SU-DHL-6 (cell line): ENCODE measurements around the gene USH1C.

Experiments used
- H2AFZ ChIP-seq: fragments of 200-600 bp; sonication (generic); 2 replicates; pipeline ENCODE4 v1.6.1; 2014; ENCODE audit warnings: low read depth, mild to moderate bottlenecking, moderate library complexity, mixed read lengths, antibody characterized with exemption, low read length; ENCODE audit not compliant: severe bottlenecking
- H3F3A ChIP-seq: fragments of 200-600 bp; shearing (Covaris generic); 2 replicates; pipeline ENCODE4 v1.6.0; 2016; ENCODE audit warnings: antibody characterized with exemption, mild to moderate bottlenecking; ENCODE audit not compliant: insufficient read depth
- H3K27ac ChIP-seq: fragments of 200-600 bp; sonication (generic); 2 replicates; pipeline ENCODE4 v1.5.1; 2016; ENCODE audit warnings: low read depth, mild to moderate bottlenecking, low read length, moderate library complexity, mixed read lengths
- H3K27me3 ChIP-seq: fragments of 200-600 bp; sonication (generic), shearing (Covaris generic); 2 replicates; pipeline ENCODE4 v1.6.0; 2014; ENCODE audit warnings: mild to moderate bottlenecking, low read length
- H3K36me3 ChIP-seq: fragments of 200-600 bp; sonication (generic); 2 replicates; pipeline ENCODE4 v1.6.1; 2014; ENCODE audit warnings: mild to moderate bottlenecking, low read length, mixed read lengths
- H3K4me2 ChIP-seq: fragments of 300-600, 200-600 bp; shearing (Covaris generic), sonication (generic); 2 replicates; pipeline ENCODE4 v1.6.0; 2014; ENCODE audit warnings: low read length, low read depth, mild to moderate bottlenecking; ENCODE audit not compliant: poor library complexity, severe bottlenecking
- H3K4me3 ChIP-seq: fragments of 200-600 bp; sonication (generic); 2 replicates; pipeline ENCODE4 v1.5.1; 2014; ENCODE audit warnings: antibody characterized with exemption, low read length, mild to moderate bottlenecking, mixed read lengths; ENCODE audit not compliant: insufficient read depth, poor library complexity, severe bottlenecking
- H3K79me2 ChIP-seq: fragments of 200-600 bp; sonication (generic); 2 replicates; pipeline ENCODE4 v1.6.1; 2014; ENCODE audit warnings: mild to moderate bottlenecking, low read length, moderate library complexity; ENCODE audit not compliant: insufficient read depth
- H3K9ac ChIP-seq: fragments of 200-600 bp; sonication (generic); 2 replicates; pipeline ENCODE4 v1.7.0; 2014; ENCODE audit warnings: mild to moderate bottlenecking, low read length
- H3K9me2 ChIP-seq: fragments of 200-600 bp; sonication (generic); replicated peaks from 2 replicates; pipeline ENCODE4 v1.6.1; 2014; ENCODE audit warnings: low read length; ENCODE audit not compliant: insufficient read depth
- H3K9me3 ChIP-seq: fragments of 200-600 bp; sonication (generic); 2 replicates; pipeline ENCODE4 v1.6.1; 2014; ENCODE audit warnings: low read length, mixed read lengths; ENCODE audit not compliant: insufficient read depth
- H4K20me1 ChIP-seq: fragments of 200-600 bp; sonication (generic); 2 replicates; pipeline ENCODE4 v1.6.1; 2014; ENCODE audit warnings: low read depth, mild to moderate bottlenecking, antibody characterized with exemption, low read length, moderate library complexity, mixed read lengths
- EZH2phosphoT487 ChIP-seq: fragments of 200-600 bp; sonication (generic), shearing (Covaris generic); conservative IDR thresholded peaks from 2 replicates; pipeline ENCODE4 v1.6.1; 2018; ENCODE audit warnings: mild to moderate bottlenecking, antibody characterized with exemption, low read length, moderate library complexity, mixed read lengths
- TF ChIP-seq, protein P1 (sequence below): fragments of 200-600 bp; sonication (generic); IDR thresholded peaks from one replicate; pipeline ENCODE4 v1.5.1; 2017; ENCODE audit warnings: antibody characterized with exemption, mild to moderate bottlenecking, low read length, moderate library complexity; ENCODE audit not compliant: insufficient read depth, poor library complexity, severe bottlenecking

USH1C gene

DNA sequence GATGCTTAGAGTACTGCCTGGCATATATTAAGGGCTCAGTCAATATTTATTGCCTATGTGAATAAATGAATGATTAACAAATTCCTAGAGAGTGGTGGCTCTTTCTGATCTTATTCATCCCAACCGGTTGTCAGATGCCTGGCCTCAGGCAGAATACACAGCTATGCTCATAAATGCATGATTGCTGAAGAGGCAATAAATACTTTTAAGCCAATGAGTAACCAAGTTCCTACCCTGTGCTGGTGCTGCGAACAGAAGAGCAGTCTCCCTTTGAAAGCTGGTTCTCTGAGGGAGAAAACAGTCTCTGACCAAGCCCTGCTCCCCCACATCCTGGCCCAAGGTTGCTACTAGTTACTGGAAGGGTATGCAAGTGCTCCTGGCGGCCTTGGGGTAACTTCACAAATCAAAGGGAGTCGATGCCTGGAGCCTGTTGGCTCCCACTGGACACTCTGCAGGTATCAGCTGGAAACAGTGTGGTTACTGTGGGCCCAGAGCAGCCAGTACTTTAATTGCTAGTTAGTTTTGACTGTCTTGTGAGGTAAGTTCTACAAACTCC, 2.8 kb downstream of the USH1C start:
- no peaks in the 10 kb centered on the region for H4K20me1 ChIP-seq
- H3K9me2 ChIP-seq = no peaks in the 10 kb centered on the region
- no peaks in the 10 kb centered on the region for H3K27me3 ChIP-seq
- H3K27ac ChIP-seq = no peak overlapping the region
- no peak overlapping the region for H3K9ac ChIP-seq
- H3K79me2 ChIP-seq = no peaks in the 10 kb centered on the region
- no peaks in the 10 kb centered on the region for H3F3A ChIP-seq
- H3K36me3 ChIP-seq = no peaks in the 10 kb centered on the region
- TF ChIP-seq, protein P1, sequence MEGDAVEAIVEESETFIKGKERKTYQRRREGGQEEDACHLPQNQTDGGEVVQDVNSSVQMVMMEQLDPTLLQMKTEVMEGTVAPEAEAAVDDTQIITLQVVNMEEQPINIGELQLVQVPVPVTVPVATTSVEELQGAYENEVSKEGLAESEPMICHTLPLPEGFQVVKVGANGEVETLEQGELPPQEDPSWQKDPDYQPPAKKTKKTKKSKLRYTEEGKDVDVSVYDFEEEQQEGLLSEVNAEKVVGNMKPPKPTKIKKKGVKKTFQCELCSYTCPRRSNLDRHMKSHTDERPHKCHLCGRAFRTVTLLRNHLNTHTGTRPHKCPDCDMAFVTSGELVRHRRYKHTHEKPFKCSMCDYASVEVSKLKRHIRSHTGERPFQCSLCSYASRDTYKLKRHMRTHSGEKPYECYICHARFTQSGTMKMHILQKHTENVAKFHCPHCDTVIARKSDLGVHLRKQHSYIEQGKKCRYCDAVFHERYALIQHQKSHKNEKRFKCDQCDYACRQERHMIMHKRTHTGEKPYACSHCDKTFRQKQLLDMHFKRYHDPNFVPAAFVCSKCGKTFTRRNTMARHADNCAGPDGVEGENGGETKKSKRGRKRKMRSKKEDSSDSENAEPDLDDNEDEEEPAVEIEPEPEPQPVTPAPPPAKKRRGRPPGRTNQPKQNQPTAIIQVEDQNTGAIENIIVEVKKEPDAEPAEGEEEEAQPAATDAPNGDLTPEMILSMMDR = no peak
- no peak for TF ChIP-seq EZH2phosphoT487
- no peak overlapping the region for H2AFZ ChIP-seq
- no peak overlapping the region for H3K4me3 ChIP-seq
- H3K9me3 ChIP-seq = no peaks in the 10 kb centered on the region
- H3K4me2 ChIP-seq = no peak overlapping the region

DNA sequence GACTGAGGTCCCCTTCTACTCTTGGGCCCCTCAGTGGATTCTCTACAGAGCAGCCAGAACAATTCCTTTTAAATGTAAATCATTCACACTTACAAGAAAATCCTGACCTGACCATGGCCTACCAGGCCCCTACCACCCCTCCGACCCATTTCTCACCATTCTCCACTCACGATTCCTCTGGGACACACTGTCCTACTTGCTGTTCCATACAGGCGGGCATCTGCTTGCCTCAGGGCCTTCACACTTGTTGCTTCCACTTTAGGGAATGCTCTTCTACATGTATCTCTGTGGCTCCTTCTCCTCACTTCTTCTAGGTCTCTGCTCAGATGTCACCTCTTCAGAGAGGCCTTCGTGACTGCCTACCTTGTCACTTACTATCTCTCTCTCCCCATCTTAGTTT, 3.4 kb downstream of the USH1C start:
- no peaks in the 10 kb centered on the region for H3K27me3 ChIP-seq
- no peak overlapping the region for H3K9ac ChIP-seq
- no peak overlapping the region for H3K4me3 ChIP-seq
- H3K9me2 ChIP-seq = no peaks in the 10 kb centered on the region
- H3K4me2 ChIP-seq = no peak overlapping the region
- H3K27ac ChIP-seq = no peak overlapping the region
- no peaks in the 10 kb centered on the region for H3K79me2 ChIP-seq
- TF ChIP-seq, protein P1 = no peak
- TF ChIP-seq EZH2phosphoT487 = no peak
- H3K9me3 ChIP-seq = no peaks in the 10 kb centered on the region
- no peak overlapping the region for H2AFZ ChIP-seq
- no peaks in the 10 kb centered on the region for H3F3A ChIP-seq
- H4K20me1 ChIP-seq = no peaks in the 10 kb centered on the region
- H3K36me3 ChIP-seq = no peaks in the 10 kb centered on the region

DNA sequence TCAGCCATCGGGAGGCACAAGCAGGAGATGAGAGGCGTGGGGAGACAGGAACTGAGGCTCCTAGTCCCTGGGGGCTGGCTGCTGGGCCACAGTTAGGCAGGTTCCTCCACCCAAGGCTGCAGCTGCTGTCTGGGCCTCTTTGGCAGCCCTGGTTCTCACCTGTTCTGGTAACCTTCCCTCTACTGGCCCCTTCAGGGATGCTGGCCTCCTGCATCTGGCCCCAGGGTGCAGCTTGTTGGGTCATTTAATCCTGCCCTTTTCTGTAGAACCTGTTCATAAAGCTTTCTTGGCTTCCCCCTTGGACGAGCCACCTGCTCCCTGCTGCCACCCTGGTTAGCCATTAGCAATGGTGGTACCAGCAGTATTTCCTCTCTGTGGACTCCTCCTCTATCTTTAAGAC, 5.5 kb downstream of the USH1C start:
- H3K27me3 ChIP-seq = no peaks in the 10 kb centered on the region
- H3K36me3 ChIP-seq = no peaks in the 10 kb centered on the region
- no peaks in the 10 kb centered on the region for H3K9me2 ChIP-seq
- H3K27ac ChIP-seq = no peak overlapping the region
- H4K20me1 ChIP-seq = no peaks in the 10 kb centered on the region
- no peaks in the 10 kb centered on the region for H3K79me2 ChIP-seq
- no peak overlapping the region for H3K9ac ChIP-seq
- H3K4me3 ChIP-seq = no peak overlapping the region
- H3F3A ChIP-seq = no peaks in the 10 kb centered on the region
- no peak overlapping the region for H3K4me2 ChIP-seq
- TF ChIP-seq, protein P1 = no peak
- no peak for TF ChIP-seq EZH2phosphoT487
- no peak overlapping the region for H2AFZ ChIP-seq
- no peaks in the 10 kb centered on the region for H3K9me3 ChIP-seq
